ENCODE data around the gene SLAMF6. TPM values are rescaled to one million over a fixed set of nuclear protein-coding genes. Genes with fewer than 3 reads are reported as not detected.

Gene SLAMF6
- total RNA-seq, 4 donors from 2014 or later = 0.57 to 10.7 (median 5.2) TPM

- Histone ChIP-seq H3K27me3 (no peaks in the 10 kb centered on the region), H3K4me1 (no peaks in the 10 kb centered on the region), H3K27ac (peak overlapping the region in 1 of 4 donors; percentile 0), H3K4me3 (no peak overlapping the region), H3K36me3 (no peaks in the 10 kb centered on the region), H3K9me3 (no peaks in the 10 kb centered on the region)
- no peak for DNase-seq
- TF ChIP-seq POLR2A (IDR thresholded peaks at IDR 0.05) (no peak), CTCF (IDR thresholded peaks at IDR 0.05) (no peak)
Measured at GRCh38 chr1:160446945-160447600, 76.0 kb downstream of the SLAMF6 start.

- Histone ChIP-seq H3K4me1 (peaks cover 0 to 7% (median 1%) of the 10 kb centered on the region in 4 donors), H3K9me3 (no peaks in the 10 kb centered on the region), H3K4me3 (no peak overlapping the region), H3K27ac (no peak overlapping the region), H3K27me3 (no peaks in the 10 kb centered on the region), H3K36me3 (no peaks in the 10 kb centered on the region)
- TF ChIP-seq CTCF (IDR thresholded peaks at IDR 0.05) (no peak), POLR2A (IDR thresholded peaks at IDR 0.05) (no peak)
- no peak for DNase-seq
Measured at GRCh38 chr1:160439718-160440117, 83.3 kb downstream of the SLAMF6 start.

- DNase-seq = no peak
- no peaks in the 10 kb centered on the region for H3K27me3 ChIP-seq
- no peak overlapping the region for H3K4me3 ChIP-seq
- H3K4me1 ChIP-seq = peaks cover 0 to 7% (median 1%) of the 10 kb centered on the region in 4 donors
- TF ChIP-seq POLR2A (IDR thresholded peaks at IDR 0.05) (no peak), CTCF (IDR thresholded peaks at IDR 0.05) (no peak)
- H3K36me3 ChIP-seq = no peaks in the 10 kb centered on the region
- peak overlapping the region in 1 of 4 donors; percentile 65 for H3K27ac ChIP-seq
- H3K9me3 ChIP-seq = no peaks in the 10 kb centered on the region
Measured at GRCh38 chr1:160438935-160439334, 84.1 kb downstream of the SLAMF6 start.

- H3K27ac ChIP-seq = peak overlapping the region; percentile 43 to 77 (median 70)
- H3K36me3 ChIP-seq = no peaks in the 10 kb centered on the region
- no peaks in the 10 kb centered on the region for H3K27me3 ChIP-seq
- H3K4me3 ChIP-seq = peak overlapping the region in 2 of 4 donors; percentile 16 to 45
- no peaks in the 10 kb centered on the region for H3K9me3 ChIP-seq
- peaks cover 0 to 7% (median 1%) of the 10 kb centered on the region in 4 donors for H3K4me1 ChIP-seq
- no peak for DNase-seq
- TF ChIP-seq CTCF (IDR thresholded peaks at IDR 0.05) (no peak), POLR2A (IDR thresholded peaks at IDR 0.05) (no peak)
Measured at GRCh38 chr1:160438317-160438918, 84.6 kb downstream of the SLAMF6 start.

GRCh38 chr1:160437432-160438316, 85.4 kb downstream of the SLAMF6 start:
- TF ChIP-seq POLR2A (IDR thresholded peaks at IDR 0.05) (no peak), CTCF (IDR thresholded peaks at IDR 0.05) (no peak)
- peak overlapping the region; percentile 43 to 77 (median 70) for H3K27ac ChIP-seq
- no peak for DNase-seq

More at GRCh38 chr1:160437432-160438316, 85.4 kb downstream of the SLAMF6 start:
- H3K9me3 ChIP-seq = no peaks in the 10 kb centered on the region
- no peaks in the 10 kb centered on the region for H3K36me3 ChIP-seq
- H3K4me1 ChIP-seq = peaks cover 0 to 7% (median 1%) of the 10 kb centered on the region in 4 donors
- no peaks in the 10 kb centered on the region for H3K27me3 ChIP-seq
- H3K4me3 ChIP-seq = peak overlapping the region in 2 of 4 donors; percentile 16 to 45

Measured in Peyer's patch (tissue), 4 donors.